Keratinocyte (primary cell): ENCODE data around the gene KIF21A. TPM values are rescaled to one million over a fixed set of nuclear protein-coding genes. Genes with fewer than 3 reads are reported as not detected.

Source experiments
- DNase-seq: peaks from one replicate; pipeline ENCODE4 v3.0.0-alpha.2; 2011; ENCODE audit warnings: low read depth, missing footprints, low spot score
- FAIRE-seq: peaks from 2 replicates; lab custom pipeline; 2011; peaks lifted over from hg19 to GRCh38; lab: Jason Lieb, UNC
- H2AFZ ChIP-seq: 2 replicates; pipeline ENCODE4 v1.6.0; 2012; ENCODE audit warnings: low read length, control low read depth, inconsistent platforms; ENCODE audit not compliant: control insufficient read depth
- H3K27ac ChIP-seq: 2 replicates; pipeline ENCODE4 v1.5.1; 2011; ENCODE audit warnings: low read length; ENCODE audit not compliant: control insufficient read depth, insufficient read depth
- H3K27me3 ChIP-seq: 3 replicates; pipeline ENCODE4 v1.6.0; 2011; ENCODE audit warnings: low read length; ENCODE audit not compliant: control insufficient read depth, insufficient read depth; ENCODE audit errors: extremely low read depth
- H3K36me3 ChIP-seq, 2 experiments: 2 replicates in 1 of 2; 3 replicates in 1 of 2; pipeline ENCODE4 v1.5.1; 2011; ENCODE audit warnings: low read length in 2 of 2, mild to moderate bottlenecking in 1 of 2; ENCODE audit not compliant: control insufficient read depth in 2 of 2, insufficient read depth in 2 of 2; ENCODE audit errors: extremely low read depth in 1 of 2
- H3K4me1 ChIP-seq: 3 replicates; pipeline ENCODE4 v1.5.1; 2011; ENCODE audit warnings: low read length; ENCODE audit not compliant: control insufficient read depth, insufficient read depth; ENCODE audit errors: extremely low read depth
- H3K4me2 ChIP-seq: 3 replicates; pipeline ENCODE4 v1.6.0; 2011; ENCODE audit warnings: low read depth, low read length; ENCODE audit not compliant: control insufficient read depth, insufficient read depth; ENCODE audit errors: extremely low read depth
- H3K4me3 ChIP-seq, 3 experiments: fragments of 200-600 bp in 1 of 3; sonication (generic) in 1 of 3; 2 replicates in 2 of 3; 3 replicates in 1 of 3; pipeline ENCODE4 v1.5.1; 2011 to 2016; ENCODE audit warnings: low read length in 3 of 3, mild to moderate bottlenecking in 3 of 3, control low read depth in 2 of 3, inconsistent platforms in 1 of 3, low read depth in 1 of 3, mixed read lengths in 1 of 3, mixed run types in 1 of 3, moderate library complexity in 1 of 3; ENCODE audit not compliant: control insufficient read depth in 2 of 3, insufficient read depth in 2 of 3; ENCODE audit errors: extremely low read depth in 1 of 3
- H3K79me2 ChIP-seq: 2 replicates; pipeline ENCODE4 v1.6.0; 2012; ENCODE audit warnings: low read length; ENCODE audit not compliant: control insufficient read depth, insufficient read depth
- H3K9ac ChIP-seq: 3 replicates; pipeline ENCODE4 v1.6.0; 2011; ENCODE audit warnings: low read length; ENCODE audit not compliant: control insufficient read depth, insufficient read depth; ENCODE audit errors: extremely low read depth
- H3K9me1 ChIP-seq: 3 replicates; pipeline ENCODE4 v1.6.0; 2011; ENCODE audit warnings: low read length; ENCODE audit not compliant: control insufficient read depth, insufficient read depth; ENCODE audit errors: extremely low read depth
- H3K9me3 ChIP-seq: 2 replicates; pipeline ENCODE4 v1.5.1; 2012; ENCODE audit warnings: low read depth, low read length; ENCODE audit not compliant: control insufficient read depth
- H4K20me1 ChIP-seq: 3 replicates; pipeline ENCODE4 v1.6.0; 2011; ENCODE audit warnings: low read length; ENCODE audit not compliant: control insufficient read depth, insufficient read depth; ENCODE audit errors: extremely low read depth
- EZH2 ChIP-seq: IDR thresholded peaks from one replicate; pipeline ENCODE4 v1.6.1; 2012; ENCODE audit warnings: inconsistent platforms, mild to moderate bottlenecking, low read length, moderate library complexity
- dilution Hi-C: fragments of 300-500 bp; cut with MboI; formaldehyde crosslinking; loops from one replicate; pipeline ENCODE4 v1.7.0; 2020; ENCODE audit warnings: low sequenced_read_pairs; ENCODE audit not compliant: extremely low pct_ligation_motif_present
- polyA plus RNA-seq, 5 experiments: library from polyadenylated mRNA; depleted of rRNA in 3 of 5; stranded (reverse) in 3 of 5; stranded (forward) in 1 of 5; unstranded in 1 of 5; fragments of >200 nt; gene quantifications; 1 replicate in 1 of 5; 2 replicates in 3 of 5; 3 replicates in 1 of 5; pipeline versions ENCODE4 v1.2.1 to v1.2.3, GENCODE V29; 2011 to 2012; ENCODE audit warnings: missing spikeins in 2 of 5, low read depth in 1 of 5, low replicate concordance in 1 of 5
- TF ChIP-seq, protein P1 (sequence below), 3 experiments: IDR thresholded peaks in 1 of 3; conservative IDR thresholded peaks in 1 of 3; optimal IDR thresholded peaks in 1 of 3; 2 replicates in 2 of 3; 3 replicates in 1 of 3; pipeline versions ENCODE3 to v1.5.1; 2011; ENCODE audit warnings: low read length in 3 of 3, mild to moderate bottlenecking in 3 of 3, moderate library complexity in 2 of 3, control low read depth in 1 of 3, inconsistent platforms in 1 of 3; ENCODE audit not compliant: insufficient read depth in 2 of 3; ENCODE audit errors: extremely low read depth in 1 of 3

Gene KIF21A
- polyA plus RNA-seq, 1 donor (not counting 4 experiments of a cell fraction or from before 2014, with no cell fraction given): 27.5 TPM

DNA sequence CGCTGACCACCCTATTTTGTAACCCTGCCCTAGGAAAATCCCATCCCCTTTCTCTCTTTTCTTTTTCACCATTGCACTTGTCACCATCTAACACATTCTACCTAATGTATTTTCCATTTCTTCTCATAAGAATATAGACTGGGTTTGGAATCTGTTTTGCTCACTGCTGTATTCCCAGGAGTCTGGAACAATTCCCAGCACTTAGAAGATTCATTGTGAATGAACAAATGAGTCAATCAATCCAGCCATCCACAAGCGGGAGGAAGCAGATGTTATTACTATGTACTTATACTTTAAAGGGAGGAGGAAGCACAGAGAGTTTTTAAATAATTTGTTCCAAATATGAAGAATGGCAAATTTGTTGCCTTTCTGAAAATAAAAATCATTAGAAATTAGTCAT is 142.1 kb downstream of the KIF21A start:
- Histone ChIP-seq H3K79me2 (no peaks in the 10 kb centered on the region), H3K9me3 (no peaks in the 10 kb centered on the region), H3K27me3 (no peaks in the 10 kb centered on the region), H3K36me3 (peaks cover 0 to 1% of the 10 kb centered on the region in 2 experiments), H3K27ac (no peak overlapping the region), H3K9me1 (no peaks in the 10 kb centered on the region), H3K4me3 (no peak overlapping the region), H3K9ac (no peak overlapping the region), H3K4me2 (no peak overlapping the region), H2AFZ (no peak overlapping the region), H4K20me1 (no peaks in the 10 kb centered on the region), H3K4me1 (no peaks in the 10 kb centered on the region)
- dilution Hi-C loops: no loop called here
- FAIRE-seq (no peak), DNase-seq (no peak)
- TF ChIP-seq EZH2: no peak
- TF ChIP-seq, protein P1, sequence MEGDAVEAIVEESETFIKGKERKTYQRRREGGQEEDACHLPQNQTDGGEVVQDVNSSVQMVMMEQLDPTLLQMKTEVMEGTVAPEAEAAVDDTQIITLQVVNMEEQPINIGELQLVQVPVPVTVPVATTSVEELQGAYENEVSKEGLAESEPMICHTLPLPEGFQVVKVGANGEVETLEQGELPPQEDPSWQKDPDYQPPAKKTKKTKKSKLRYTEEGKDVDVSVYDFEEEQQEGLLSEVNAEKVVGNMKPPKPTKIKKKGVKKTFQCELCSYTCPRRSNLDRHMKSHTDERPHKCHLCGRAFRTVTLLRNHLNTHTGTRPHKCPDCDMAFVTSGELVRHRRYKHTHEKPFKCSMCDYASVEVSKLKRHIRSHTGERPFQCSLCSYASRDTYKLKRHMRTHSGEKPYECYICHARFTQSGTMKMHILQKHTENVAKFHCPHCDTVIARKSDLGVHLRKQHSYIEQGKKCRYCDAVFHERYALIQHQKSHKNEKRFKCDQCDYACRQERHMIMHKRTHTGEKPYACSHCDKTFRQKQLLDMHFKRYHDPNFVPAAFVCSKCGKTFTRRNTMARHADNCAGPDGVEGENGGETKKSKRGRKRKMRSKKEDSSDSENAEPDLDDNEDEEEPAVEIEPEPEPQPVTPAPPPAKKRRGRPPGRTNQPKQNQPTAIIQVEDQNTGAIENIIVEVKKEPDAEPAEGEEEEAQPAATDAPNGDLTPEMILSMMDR (optimal IDR thresholded peaks at IDR 0.05 in 1 of 3, IDR thresholded peaks at IDR 0.05 in 1 of 3, conservative IDR thresholded peaks at IDR 0.05 in 1 of 3; ENCODE audit: extremely low read depth in 1 of 3, insufficient read depth in 2 of 3, low read length in 3 of 3): no peak

DNA sequence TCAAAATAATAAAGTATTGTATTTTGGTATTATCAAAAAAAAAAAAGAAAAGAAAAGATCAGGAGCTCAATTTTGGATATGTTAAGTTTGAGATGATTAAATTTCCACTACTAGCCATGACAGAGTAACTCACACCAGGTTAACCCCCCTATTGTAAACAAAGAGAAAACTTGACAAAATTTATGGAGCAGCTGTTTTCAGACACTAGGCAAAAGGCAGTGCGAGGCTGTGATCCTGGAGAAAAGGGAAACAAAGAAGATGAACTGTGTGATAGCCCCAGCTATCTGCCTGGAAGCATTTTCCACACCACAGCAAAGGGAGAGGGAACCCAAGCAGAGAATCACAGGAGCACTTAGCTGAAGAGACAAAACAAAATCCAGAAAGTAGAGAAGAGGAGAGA is 145.0 kb downstream of the KIF21A start:
- Histone ChIP-seq H3K9ac (no peak overlapping the region), H4K20me1 (no peaks in the 10 kb centered on the region), H3K27me3 (no peaks in the 10 kb centered on the region), H3K79me2 (no peaks in the 10 kb centered on the region), H3K4me3 (no peak overlapping the region), H3K4me2 (no peak overlapping the region), H3K9me1 (no peaks in the 10 kb centered on the region), H3K36me3 (peaks cover 0 to 1% of the 10 kb centered on the region in 2 experiments), H3K27ac (no peak overlapping the region), H3K4me1 (no peaks in the 10 kb centered on the region), H2AFZ (no peak overlapping the region), H3K9me3 (no peaks in the 10 kb centered on the region)
- DNase-seq: no peak
- no peak for TF ChIP-seq EZH2
- TF ChIP-seq, protein P1 (optimal IDR thresholded peaks at IDR 0.05 in 1 of 3, IDR thresholded peaks at IDR 0.05 in 1 of 3, conservative IDR thresholded peaks at IDR 0.05 in 1 of 3; ENCODE audit: extremely low read depth in 1 of 3, insufficient read depth in 2 of 3, low read length in 3 of 3): no peak
- dilution Hi-C loops: no loop called here
- no peak for FAIRE-seq
